NCI-H2029 (cell line): ENCODE results near the gene LETM1.
"Not testable (repeated sequence)": the region's sequence is repeated elsewhere in the genome, so short reads cannot be mapped to it uniquely, and the experiment has no call there.

Experiments used
- DNase-seq: peaks from one replicate; lab custom pipeline; 2025; lab: John Stamatoyannopoulos, UW

LETM1 gene

DNA sequence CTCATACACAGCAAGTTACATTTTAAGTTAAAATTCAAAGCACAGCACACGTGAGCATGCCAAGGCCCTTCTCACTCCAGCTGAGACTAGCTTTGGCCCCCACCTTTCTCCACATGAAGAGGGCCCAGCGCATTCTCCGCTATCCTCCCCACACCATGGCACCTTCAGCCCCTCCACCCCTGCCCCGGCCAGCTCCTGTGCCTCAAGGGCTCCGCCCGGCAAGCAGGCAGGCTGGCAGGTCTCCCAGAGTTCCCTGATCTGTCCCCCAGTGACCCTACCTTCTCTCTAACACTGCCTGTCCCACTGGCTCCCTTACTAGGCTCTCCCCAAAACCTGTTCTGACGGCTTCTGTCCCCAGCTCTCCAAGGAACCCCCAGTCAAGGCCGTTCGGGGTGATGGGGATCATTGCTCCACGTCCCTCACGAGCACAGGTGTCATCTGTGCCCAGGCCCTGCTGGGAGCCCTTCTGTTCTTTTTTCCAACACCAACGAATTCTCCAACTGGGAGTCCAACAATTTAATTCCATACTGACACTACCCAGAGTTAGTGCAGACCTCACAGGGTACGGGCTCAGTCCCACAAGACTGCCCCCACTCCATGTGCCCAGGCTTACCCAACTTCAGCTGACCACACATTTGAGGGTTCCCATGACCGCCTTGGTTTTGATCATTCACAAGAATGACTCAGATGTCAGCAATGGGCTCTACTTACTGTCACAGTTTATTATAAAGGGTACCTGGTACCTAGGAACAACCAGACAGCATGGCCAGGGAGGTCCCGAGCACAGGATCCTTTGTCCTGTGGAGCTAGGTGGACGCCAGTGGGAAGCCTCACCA is 4.2 kb downstream of the LETM1 start:
- no peak for DNase-seq

DNA sequence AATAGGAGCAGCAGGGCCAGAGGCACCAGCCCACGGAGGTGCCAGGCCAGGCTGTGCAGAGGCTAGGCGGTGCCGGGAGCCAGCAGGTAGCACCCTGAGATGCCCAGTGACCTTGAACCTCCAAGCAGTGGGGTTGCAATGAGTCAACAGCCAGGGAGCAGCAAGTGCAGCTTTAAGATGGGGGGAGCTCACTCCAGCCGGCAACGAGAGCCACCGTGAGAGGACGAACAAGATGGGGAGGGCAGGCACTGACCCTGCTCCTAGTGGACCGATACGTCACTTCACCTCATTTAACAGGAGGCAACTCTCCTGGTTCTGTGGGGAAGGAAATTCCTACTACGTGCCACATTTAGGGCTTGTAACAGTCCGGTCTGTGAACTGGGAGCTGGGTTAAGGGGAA is 4.8 kb downstream of the LETM1 start:
- no peak for DNase-seq

GRCh38 chr4:1850276-1850675 is 5.7 kb downstream of the LETM1 start:
- DNase-seq = no peak

DNA sequence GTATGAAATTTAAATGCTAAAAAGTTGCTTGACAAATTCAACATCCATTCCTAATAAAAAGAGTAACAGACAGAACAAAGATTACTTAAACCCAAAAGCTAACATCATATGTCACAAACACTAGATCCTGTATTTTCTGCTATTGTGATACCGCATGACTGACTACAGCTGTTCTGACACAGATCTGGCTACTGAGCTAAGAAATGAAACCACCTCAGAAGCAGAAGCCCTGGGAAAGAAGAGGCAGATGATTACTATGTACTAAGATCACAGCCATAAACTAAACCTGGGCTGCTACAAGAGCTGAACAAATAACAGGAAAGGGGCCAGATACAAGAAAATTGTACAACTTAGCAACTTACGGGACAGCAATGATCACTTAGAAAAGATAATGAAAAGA is 9.4 kb downstream of the LETM1 start:
- no peak for DNase-seq

- not testable (repeated sequence) for DNase-seq
Measured at GRCh38 chr4:1844618-1845017, 11.3 kb downstream of the LETM1 start.

- no peak for DNase-seq
Measured at GRCh38 chr4:1843852-1844251, 12.1 kb downstream of the LETM1 start.

DNA sequence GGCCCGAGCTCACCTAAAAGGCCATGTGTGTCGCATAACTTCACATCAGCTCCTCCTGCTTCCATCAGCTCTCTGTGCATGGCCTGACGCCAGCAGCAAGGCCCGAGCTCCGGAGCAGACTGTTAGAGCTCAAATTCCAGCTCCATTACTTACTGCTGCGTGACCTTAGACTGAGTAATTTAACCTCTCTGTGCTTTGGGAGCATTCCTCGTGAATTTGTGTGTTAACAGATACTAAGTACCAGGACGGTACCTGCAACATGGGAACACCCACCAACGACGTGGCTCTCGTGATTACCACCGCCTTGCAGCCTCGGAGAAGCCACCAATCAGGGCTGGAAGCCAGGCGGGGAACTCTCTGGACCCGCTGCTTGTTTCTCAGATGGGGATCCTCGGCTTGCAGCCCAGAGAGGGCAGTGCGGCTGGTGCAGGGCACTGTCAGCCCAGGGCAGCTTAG is 12.9 kb downstream of the LETM1 start:
- no peak for DNase-seq

DNA sequence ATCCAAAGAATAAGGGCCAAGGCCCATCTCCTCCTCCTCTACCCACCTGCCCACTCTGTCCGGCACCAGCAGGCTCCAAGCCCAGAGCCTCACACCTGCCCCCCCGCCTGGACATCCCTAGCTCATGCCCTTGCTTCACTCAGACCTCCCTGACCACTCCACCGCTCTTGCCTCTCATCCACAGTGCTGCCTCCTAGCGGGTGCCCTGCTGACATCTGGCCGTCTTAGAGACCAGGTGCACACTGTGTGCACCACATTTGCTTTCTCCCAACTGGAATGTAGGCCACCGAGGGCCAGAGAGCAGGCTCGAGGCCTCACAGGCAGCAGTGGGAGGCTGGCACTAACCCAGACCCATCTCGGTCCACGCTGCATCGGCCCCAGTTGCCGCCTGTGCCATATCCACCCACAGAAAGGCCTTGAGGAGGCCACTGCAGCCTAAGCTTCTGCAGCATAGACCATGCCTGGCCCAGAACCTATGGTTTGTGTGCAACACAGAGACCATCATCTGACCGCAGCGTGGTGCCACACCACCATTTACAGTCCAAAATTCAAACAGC is 13.5 kb downstream of the LETM1 start:
- no peak for DNase-seq

DNA sequence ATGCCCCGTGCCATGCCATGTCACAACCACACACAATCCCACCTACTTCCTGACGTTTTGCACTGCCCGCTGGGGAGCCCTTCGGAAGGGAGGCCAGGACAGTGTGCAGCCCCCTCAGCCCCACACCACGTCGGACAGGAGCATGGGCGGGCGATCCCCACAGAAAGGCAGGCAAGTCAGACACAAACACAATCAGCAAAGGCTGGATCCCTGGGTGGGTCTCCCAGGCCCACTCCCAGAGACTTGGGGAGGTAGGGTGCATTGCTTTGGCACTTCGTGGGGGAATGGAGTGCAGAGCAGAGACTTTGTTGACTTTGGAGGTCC is 14.1 kb downstream of the LETM1 start:
- DNase-seq = no peak

GRCh38 chr4:1841201-1841886 is 14.6 kb downstream of the LETM1 start:
- DNase-seq = no peak

DNA sequence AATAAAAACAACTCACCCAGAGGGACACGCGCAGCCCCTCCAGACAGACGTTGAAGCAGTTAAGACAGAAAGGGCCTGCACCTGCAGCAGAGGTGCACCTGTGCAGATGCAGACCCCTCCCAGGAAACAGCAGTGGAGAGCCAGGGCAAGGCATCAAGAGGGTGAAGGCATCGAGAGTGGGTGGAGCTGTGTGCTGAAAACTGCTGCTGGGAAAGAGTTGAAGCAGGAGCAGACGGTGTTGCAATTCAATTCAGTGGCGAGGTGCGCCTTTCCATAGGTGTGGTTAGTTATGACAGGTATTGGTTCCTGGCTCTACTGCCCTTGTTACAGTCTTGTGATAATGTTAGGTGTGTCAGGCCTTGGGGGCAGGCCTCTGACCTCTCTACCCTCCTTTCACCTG is 16.7 kb downstream of the LETM1 start:
- DNase-seq = no peak

DNA sequence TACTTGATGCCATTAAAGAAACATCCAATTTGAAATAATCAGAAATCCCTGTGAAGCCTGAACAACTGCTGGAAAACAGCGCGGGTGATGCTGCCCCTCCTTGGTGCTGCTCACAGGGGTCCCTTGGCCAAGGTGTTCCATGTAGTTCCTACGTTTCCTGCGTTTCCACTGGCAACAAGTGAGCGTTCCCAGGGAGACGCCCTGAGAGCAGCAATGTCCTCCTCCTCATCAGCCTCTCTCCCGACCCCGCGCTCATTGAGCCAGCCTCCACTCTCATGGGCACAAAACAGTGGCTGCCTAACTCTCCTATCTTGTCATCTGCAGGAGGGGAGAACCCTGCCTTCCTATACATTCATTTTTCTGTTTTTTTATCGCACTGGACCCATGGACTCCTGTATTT is 18.9 kb downstream of the LETM1 start:
- no peak for DNase-seq

DNA sequence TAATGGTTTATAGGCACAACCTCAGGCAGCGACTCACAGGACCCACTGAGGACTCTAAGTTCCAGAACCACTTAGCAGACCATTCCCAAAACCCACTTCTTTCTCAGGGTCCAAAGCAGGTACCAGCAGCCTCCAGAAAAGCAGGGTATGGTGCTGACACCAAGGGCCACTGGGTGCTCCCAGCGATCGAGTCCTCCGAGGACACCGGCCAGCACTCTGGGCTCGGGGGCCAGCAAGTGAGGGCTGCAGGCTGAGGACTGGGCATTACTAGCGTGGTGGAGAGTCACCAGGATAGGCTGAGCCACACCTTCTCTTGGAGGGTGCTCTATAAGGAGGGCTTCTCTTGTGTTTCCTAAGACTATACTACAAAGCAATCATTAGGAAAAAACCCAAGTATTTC is 19.3 kb downstream of the LETM1 start:
- no peak for DNase-seq

GRCh38 chr4:1835836-1836235 is 20.1 kb downstream of the LETM1 start:
- DNase-seq = not testable (repeated sequence)

DNA sequence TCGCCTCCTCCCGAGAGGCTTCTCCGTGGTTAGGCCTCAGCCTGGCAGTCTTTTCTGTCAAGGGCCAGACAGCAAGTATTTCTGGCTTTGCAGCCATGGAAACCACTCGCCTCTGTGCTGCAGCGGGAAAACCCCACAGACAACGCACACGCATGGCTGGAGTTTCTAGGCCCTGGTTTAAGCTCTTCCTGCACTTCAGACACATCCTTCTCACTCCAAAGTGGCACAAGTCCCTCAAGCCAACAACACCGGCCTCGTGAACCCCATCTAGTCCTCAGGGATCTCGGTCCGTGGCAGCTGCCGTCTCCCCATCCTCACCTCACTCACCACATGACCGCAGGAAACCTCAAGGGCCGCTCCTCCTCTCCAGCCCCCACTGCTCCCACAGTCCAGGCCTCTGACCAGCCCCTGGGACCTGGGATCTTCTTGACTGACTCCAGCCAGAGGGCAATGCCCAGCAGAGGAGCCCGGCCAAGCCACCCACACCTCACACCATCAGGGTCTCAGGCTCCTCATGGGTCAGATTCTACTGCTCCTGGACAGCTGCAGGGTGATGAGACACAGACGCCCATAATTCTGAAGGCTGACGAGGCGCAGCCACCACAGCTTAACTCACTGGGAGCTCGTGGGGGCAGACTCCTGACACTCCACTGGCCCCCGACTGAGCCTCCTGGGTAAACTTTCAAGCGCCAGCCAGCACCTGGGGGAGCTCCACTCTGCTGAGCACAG is 21.7 kb downstream of the LETM1 start:
- DNase-seq = no peak

DNA sequence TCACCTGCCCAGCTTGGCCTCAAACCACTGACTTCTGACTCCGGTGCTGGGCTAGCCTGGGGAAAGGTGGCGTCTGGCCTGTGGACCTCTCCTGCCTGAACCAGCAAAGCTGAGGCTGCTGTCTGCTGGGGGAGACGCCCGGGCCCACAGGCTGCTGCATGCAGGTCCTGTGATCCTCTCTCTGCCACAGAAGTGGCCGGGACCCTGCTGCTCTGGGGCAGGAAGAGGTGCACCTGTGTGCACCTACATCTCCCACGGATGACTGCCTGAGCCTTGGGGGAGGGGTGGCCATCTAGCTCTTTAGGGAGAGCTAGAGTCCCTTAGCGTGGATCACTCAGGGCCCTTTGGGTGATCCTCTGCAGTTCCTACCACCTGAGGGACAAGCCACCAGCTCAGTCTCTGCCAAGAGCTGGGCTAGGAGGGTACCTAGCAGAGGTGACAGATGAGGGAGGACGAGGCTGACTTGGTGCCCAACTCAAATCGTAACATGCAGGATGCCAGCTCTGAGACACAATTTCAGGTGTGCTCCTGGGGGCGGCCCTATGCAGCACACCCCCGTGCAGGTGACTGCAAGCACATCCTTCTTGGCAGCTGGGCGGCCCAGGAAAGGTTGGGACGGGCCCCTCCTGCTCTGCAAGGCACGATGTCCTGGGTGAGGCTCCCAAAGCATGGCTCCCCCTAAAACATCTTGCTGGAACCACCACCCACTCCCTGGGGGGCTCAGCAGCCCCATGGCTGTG is 22.5 kb downstream of the LETM1 start:
- no peak for DNase-seq

- DNase-seq = no peak
Measured at GRCh38 chr4:1832690-1833089, 23.3 kb downstream of the LETM1 start.

GRCh38 chr4:1831331-1831730 is 24.6 kb downstream of the LETM1 start:
- no peak for DNase-seq

DNA sequence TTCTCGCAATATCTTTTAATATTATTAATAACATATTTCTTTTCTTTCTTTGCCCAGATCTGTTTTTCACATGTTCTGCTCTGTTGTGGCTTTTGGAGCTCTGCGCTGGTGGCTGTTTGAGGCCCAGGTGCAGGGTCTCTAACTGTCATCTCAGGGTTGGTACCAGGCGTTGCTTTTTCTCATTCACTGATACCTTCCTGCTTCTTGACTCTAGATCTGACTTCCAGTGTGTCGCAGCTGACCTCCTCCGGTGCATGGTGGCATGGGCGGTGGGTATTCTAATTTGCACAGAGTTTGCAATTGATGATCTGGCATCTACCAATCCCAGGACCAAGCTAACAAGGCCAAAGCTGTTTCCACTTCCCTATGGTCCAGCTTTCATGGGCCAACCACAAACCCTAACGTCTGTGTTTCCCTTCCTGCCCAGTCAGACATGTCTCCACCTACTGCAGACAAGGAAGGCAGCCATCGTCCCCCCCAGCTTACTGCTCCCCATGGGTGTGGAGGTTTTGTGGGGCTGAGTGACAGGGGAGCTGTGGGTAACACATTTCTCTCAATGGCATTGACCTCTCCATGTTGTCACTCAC is 25.2 kb downstream of the LETM1 start:
- DNase-seq = no peak

DNA sequence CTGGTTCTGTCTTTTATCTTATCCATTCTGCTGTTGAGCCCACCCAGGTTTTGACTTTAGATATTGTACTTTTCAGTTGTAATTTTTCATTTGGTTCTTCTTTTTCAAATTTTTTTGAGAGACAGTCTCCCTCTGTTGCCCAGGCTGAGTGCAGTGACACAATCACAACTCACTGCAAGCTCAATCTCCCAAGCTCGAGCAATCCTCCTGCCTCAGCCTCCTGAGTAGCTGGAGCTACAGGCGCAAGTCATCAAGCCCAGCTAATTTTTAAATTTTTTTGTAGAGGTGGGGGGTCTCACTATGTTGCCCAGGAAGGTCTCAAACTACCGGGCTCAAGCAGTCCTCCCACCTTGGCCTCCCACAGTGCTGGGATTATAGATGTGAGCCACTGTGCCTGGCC is 25.7 kb downstream of the LETM1 start:
- DNase-seq = no peak

DNA sequence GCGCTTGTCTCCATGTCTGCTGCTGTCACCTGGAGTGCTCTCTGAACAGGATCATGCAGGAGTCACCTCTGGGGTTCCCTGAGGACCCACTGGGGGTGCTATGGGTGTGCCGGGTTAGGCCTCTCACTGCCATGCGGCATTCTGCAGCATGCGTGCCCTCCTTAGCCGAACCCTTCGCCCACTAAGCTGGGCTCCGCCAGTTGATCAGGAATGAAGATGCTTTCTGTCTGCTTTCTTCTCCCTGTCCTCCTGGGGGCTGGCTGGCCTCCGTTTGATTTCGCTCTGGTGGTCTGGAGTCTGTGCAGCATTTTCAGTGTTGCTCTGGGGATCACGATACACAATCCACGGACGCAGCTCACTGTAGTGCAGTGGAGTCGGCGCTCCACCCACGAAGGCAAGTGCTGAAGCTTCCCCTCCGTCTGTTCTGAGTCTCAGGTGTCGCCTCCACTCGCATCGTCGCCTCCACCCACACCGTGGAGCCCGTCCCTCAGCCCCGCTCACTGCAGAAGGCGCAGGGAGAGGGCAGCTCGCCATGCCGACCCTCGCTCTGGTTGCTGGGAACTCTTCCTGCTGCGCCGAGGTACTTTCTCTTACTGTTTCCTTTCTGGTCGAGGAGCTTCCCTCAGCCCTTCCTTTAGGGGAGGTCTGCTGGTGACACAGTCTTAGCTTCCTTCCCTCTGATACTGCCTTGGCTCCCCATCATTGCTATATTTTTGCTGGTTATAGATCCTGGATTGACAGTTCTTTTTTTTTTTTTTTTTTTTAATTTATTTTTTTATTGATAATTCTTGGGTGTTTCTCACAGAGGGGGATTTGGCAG is 29.2 kb downstream of the LETM1 start:
- no peak for DNase-seq
